Stimulated activated CD4-positive, alpha-beta T cell treated with anti-CD3 and anti-CD28 coated beads, Interleukin-15, amount 100 ng/mL, for 24 hours (primary cell): ENCODE measurements around the gene TBC1D1.

Source experiments
- DNase-seq: peaks from one replicate; pipeline ENCODE4 v3.0.0-alpha.2; 2020

The TBC1D1 gene, protein sequence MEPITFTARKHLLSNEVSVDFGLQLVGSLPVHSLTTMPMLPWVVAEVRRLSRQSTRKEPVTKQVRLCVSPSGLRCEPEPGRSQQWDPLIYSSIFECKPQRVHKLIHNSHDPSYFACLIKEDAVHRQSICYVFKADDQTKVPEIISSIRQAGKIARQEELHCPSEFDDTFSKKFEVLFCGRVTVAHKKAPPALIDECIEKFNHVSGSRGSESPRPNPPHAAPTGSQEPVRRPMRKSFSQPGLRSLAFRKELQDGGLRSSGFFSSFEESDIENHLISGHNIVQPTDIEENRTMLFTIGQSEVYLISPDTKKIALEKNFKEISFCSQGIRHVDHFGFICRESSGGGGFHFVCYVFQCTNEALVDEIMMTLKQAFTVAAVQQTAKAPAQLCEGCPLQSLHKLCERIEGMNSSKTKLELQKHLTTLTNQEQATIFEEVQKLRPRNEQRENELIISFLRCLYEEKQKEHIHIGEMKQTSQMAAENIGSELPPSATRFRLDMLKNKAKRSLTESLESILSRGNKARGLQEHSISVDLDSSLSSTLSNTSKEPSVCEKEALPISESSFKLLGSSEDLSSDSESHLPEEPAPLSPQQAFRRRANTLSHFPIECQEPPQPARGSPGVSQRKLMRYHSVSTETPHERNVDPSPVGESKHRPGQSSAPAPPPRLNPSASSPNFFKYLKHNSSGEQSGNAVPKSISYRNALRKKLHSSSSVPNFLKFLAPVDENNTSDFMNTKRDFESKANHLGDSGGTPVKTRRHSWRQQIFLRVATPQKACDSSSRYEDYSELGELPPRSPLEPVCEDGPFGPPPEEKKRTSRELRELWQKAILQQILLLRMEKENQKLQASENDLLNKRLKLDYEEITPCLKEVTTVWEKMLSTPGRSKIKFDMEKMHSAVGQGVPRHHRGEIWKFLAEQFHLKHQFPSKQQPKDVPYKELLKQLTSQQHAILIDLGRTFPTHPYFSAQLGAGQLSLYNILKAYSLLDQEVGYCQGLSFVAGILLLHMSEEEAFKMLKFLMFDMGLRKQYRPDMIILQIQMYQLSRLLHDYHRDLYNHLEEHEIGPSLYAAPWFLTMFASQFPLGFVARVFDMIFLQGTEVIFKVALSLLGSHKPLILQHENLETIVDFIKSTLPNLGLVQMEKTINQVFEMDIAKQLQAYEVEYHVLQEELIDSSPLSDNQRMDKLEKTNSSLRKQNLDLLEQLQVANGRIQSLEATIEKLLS (N-terminal part only)

DNA sequence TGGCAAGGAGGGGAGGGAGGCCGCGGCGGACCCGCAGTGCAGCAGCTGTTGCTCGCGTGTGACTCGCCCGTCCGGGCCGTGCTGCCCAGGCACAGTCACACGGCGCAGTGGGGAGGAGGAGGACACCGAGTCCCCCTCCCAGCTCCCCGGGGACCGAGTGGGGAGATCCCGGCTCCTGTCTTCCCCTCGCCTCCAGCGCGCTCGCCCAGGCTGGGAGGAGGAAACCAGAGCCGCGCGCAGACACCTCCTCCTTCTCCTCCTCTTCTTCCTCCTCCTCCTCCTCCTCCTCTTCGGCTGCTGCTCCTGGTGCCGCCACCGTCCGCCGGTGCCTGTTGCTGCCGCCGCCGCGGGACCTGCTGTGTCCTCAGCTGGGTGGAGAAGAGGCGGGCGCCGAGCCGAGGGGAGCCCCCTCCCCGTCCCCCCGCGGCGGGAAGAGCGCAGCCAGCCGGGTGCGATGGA is at the start of gene TBC1D1:
TBC1D1 (plus strand) TSS at position 284 of the 459 bp plus-strand sequence. CDS start 11,012 bp downstream, outside the sequence.
- peak; percentile 64 for DNase-seq

DNA sequence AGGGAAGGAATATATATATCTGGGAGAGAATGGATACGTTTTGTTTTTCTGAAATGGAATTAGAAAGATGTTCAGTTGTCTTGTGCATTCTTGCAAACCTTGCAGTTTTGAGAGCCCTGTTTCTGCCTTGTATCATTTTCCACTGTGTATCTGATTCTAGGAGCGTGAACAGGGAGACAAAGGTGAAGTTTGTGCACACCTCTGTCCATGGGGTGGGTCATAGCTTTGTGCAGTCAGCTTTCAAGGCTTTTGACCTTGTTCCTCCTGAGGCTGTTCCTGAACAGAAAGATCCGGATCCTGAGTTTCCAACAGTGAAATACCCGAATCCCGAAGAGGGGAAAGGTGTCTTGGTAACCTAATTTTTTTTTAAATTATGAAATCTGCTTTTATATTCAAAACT is 46.7 kb upstream of the TBC1D1 start:
- no peak for DNase-seq

DNA sequence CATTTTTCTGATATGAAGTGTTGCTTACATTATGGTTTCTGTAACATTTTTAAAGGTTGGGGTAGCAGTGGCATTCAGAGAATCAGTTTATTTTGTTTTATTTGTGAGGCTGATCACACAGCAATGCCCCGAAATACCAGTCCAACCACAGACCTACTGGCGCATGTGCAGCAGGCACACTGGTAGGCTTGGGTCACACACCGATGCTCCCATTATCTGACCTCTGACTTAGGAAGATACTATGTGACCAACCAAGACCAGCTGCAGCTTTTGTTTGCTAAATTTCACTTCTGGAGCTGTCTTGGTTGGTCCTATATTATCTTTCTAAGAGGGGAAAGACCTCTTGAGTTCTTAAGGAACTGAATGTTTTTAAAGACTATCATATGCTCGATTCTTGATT is 45.7 kb upstream of the TBC1D1 start:
- no peak for DNase-seq

DNA sequence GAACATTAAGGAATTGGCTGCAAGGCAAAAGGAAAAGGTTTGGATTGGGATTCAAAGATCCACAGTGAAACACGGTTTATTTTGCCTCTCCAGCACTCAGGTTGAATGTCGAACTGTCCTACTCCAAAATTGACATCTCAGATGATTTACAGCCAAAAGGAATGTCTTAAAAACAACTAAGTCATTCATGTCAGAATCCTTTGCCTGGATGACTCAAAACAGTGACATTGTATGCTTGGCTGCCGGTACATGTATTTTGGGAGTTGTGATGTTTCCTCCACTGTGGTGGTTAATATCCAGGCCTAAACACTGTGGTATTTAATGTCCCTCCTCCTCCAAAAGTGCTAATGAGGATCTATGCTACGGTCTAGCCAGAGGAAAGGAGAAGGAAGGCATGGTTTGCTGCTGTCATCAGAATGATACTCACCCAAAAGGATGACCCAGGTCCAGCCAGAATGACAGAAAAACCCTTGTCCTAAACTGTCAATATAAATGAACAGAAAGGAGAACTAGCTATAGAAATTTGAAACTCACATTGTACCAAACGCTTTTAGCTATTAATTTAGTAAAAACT is 43.5 kb upstream of the TBC1D1 start:
- no peak for DNase-seq

DNA sequence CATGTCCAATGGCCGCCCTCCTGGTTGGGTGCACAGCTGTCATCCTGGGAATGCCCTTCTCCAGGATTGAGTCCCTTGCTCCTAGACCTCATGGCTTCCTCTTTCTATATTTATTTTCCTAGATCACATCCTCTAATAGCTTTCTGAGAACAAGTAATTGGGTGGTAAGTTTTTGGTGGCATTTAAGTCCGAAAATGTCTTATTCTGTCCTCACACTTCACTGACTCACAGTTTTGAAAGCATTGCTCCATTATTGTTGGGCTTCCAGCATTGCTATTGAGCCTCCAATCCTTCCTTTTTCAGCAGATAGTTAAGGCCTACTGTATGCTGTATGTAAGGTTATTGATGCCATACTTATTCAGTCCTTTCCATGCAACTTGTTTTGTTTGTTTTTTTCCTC is 38.5 kb upstream of the TBC1D1 start:
- no peak for DNase-seq

DNA sequence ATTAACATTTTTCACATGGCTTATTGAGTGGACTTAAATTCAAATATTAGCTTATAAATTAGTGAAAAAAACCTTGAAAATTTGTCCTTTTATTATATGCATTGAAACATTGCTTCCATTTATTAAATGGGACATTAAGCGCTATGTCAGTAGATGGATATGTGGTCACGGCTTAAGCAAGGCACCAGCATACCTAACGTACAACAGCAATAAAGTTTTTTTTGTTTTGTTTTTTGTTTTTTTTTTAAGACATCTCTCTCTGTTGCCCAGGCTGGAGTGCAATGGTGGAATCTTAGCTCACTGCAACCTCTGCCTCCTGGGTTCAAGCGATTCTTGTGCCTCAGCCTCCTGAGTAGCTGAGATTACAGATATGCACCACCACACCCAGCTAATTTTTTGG is 32.8 kb upstream of the TBC1D1 start:
- no peak for DNase-seq

DNA sequence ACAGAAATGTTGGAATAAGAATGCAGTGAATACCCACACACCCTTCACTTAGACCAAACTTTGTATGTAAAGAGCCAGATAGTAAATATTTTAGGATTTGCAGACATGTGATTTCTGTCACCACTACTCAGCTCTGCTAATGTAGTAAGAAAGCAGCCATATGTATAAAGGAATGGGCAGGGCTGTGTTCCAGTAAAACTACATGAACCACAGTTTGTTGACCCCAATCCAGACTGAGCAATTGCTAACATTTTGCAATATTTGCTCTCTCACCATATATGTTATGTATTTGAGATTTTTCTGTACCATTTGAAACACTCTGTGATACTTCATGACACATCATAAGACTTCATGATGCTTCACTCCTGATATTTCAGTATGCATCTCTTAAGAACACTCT is 32.0 kb upstream of the TBC1D1 start:
- DNase-seq, result no peak

DNA sequence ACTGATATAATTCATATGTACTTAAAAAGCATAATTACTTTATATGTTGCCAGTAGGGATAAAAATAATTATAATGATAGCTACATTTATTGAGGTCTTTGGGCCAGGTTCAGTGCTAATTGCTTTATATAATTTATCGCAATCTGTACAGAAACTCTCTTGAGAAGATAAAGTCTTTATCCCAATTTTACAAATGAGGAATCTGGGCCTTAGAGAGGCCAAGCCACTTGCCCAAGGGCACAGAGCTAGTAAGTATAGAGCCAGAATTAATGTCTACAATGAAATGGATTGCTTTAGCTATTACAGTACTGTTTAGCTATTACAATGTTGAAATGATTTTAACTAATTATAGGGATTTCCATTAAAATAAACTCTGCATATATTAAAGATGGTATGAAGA is 30.6 kb upstream of the TBC1D1 start:
- DNase-seq, result no peak

DNA sequence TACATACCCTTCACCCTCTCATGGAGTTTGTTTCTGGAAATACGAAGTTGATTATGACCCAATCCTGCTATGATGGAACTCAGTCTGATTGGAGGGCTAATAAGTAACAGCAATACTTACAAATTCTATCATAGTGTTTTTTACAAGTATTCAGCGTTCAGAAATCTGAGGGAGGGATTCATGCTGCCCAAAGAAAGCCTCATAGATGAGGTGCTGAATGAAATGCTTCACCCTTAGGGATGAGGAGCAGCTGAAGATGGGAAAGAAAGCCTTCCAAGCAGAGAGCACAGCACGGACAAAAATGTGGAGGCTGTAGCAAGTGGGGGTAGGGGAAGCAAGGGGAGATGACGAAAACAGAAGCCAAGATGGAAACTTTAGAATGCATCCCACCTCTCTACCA is 27.9 kb upstream of the TBC1D1 start:
- DNase-seq, result no peak

DNA sequence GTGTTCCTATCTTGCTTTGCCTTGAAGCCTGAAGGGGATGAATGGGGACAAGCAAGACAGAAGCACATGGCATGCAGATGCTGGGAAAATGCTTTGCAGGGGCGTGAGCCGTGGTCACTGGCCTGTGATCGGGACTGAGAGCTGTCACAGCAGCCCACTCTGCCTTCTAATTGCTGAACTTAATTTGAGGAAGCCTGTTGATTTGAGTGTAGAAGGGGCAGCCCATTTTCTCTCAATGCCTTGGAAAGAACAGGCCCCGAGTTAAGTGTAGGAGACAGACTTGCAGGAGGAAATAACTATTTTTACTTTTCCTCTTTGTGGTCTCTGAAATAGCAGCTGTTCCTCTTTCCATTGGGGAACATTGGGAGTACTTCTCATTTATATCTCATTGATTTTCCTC is 26.1 kb upstream of the TBC1D1 start:
- DNase-seq, result no peak

DNA sequence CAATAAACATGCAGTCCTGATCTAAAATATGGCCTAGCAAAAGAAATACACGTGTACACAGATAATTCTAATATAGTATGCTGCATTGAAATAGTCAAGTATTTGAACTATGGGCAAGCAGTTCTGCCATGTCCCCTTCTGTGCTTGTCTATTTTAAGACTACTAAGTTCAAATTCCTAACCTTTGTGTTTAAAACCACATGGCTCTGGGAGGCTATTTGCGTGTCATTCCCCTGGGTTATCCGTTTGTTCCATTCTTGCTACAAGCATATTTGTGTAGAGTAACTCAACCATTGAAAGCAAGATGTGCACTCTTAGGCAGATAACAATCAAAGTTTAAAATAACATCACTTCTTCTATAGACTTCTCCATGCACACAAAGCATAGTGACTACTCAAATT is 25.4 kb upstream of the TBC1D1 start:
- no peak for DNase-seq

DNA sequence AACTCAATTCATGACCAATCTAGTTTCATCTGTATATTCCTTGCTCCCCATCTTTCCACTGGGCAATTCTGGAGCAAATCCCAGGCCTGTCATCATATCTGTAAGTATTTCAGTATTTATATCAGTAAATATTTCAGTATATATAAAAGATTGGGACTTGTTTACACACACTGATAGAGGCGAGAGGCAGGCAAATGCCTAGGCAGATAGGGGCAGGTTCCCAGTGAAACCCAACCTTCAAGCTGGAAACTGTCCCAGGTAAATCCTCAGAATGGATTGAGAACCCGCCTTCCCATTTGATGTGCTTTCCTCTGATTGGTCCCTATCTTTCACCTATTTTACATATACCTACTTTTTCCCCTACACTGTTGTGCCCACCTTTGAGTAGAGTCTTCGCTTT is 23.8 kb upstream of the TBC1D1 start:
- no peak for DNase-seq

DNA sequence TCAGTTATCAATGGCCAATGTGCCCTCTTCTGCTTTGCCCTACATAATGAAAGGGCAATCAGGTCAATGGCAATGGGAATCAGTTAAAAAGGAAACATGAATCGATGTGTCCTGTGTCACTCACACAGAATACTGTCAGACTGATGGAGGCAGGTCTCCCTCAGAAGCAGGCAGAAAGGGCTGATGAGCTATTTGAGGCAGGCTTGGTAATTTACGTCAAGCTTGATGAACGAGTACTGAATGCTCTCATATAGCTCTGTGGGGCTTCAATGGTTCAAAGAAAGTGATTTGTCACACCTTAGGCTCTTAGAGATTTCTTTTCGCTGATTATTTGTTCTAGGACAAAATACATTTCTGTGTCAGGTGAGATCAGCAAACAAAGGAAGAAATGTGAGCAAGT is 22.6 kb upstream of the TBC1D1 start:
- DNase-seq, result no peak

DNA sequence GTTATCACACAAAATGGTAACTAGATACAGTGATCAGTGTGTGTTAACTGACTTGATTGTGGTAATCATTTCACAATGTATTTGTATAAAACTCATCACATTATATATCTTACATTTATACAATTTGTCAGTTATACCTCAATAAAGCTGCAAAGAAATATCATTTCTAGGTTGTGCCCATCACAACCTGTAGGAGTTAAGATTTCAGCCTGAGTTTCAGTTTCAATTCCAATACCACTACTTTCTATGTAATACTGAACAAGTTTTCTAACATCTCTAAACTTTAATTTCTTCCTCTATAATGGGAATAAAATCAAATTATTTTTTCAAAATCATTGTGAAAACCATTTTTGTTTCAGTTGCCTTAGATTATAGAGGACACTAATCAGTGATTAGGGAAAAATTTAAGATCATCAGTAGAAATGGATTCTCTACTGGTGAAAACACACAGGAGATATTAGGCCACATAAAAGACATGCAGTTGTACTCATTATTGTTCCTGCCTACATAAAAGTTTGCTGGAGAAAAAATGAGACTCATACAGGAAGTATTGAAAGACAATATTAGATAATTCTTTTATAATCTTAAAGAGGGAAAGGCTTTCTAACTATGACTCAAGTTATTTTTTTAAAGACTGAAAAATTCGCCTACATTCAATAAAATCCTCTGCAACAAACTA is 18.4 kb upstream of the TBC1D1 start:
- DNase-seq, result no peak

DNA sequence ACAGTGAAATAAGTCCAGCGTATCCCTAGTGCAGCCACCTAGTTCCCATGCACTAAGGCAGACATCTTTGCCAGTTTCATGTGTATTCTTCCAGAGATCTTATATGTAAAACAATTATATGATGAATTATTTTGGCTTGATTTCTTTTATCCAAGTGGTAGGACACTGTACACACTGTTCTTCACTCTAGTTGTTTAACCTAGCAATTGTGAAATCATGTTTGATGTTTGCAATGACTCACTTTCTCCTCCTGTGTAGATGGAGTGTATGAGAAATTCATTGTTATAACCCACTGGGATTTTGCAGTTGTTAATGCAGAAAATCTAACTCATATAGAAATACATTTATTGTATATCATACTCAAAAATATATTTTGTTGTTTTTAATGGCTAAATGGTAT is 17.5 kb upstream of the TBC1D1 start:
- no peak for DNase-seq

DNA sequence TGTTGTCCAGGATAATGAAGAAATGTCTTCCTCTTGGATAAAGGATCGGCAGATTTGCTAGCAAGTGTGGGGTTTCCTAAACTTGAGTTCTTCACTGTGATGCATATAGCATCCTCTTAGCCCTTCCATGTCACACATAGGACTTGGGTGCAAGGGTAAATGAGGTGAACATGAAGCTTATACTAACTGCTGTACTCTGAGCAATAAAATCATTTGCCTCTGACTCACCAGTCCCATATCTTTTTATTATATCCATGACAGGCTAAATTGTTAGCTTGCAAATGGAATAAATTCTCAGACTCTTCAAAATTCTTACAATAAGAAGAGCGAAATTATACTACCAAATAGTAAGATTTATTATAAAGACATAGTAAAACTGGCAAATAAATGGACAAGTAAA is 14.7 kb upstream of the TBC1D1 start:
- DNase-seq, result no peak

DNA sequence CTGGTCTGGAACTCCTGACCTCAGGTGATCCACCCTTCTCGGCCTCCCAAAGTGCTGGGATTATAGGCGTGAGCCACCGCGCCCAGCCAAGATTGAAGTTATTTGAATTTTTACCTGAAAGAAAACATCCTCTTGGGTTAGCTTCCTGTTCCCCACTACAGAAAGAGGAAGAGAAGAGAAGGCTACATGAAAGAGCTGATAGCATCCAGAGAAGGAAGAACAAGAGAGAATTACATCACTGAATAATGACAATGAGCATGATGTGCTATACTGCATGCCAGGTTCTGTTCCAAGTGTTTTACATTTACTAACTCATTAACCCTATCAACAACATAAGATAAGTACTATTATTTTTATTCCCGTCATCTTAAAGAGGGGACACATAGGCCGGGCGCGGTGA is 11.5 kb upstream of the TBC1D1 start:
- DNase-seq, result no peak

DNA sequence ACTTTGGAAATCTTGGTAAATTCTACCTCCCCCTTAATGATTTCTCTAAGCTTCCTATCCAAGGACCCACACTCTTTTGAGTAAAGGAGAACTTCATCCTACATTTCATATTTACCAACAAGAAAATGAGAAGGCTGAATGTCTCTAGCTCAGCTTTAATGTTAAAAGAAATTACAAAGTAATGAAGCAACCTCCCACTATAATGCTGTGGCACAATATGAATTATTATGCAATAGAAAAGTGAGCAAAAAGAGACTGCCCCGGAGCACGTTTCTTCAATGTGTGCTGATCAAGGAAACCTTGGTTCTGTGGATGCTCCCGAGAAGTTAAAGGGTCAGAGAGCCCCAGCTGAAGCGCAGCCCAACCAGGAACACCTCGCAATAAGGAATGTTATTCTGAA is 9.1 kb upstream of the TBC1D1 start:
- no peak for DNase-seq

DNA sequence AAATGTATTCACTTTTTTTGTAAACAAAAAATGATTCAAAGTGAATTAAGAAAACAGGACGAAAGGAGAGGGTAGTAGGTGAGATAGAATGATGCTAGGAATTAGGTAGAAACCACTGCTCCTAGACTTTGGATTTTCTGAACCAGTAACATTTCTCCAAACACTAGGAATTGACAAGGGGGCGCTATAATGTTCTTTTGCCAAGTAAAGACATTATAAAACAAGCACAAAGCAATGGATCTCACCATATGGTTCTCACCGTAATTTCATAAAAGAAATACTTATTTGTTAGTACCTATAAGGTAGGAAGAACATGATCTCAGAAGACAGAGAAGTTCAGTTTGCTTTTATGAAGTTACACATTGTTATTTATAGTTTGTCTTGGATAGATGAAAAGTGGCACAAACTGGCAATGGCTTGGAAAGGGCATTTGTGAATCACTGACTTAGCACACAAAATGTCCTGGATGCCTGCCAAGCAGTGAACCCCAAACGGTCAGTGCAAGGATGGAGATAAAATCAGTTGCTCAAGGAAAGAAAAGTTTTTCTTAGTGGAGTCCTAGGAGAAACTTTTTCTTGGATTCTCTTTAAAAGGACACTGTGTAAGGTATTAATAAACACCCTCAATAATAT is 8.1 kb upstream of the TBC1D1 start:
- DNase-seq, result no peak

DNA sequence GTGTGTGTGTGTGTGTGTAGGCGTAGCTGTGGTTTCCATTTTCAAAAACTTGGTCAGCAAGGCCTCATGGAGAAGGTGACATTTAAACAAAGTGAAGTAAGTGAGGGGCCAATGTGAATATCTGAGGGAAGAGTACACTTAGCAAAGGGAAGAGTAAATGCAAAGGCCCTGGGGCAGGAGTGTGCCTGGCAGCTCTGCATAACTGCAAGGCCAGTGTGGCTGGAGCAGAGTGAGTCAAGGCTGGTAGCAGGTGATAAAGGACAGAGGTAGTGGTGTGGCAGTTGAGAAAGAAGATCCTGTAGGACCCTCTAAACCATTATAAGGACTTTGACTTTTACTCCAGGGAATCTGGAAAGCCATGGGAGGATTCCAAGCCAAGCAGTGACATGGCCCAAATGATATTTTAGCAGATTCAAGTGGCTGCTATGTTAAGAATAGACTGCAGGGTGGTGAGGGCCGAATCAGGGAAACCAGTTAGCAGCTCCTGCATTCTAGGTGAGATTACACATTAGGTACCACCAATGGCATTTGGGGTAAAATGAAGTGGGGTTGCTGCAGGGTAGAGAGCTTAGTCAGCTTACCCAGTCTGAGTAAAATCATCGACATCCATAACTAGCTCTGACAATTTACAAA is 5.9 kb upstream of the TBC1D1 start:
- DNase-seq, result no peak

DNA sequence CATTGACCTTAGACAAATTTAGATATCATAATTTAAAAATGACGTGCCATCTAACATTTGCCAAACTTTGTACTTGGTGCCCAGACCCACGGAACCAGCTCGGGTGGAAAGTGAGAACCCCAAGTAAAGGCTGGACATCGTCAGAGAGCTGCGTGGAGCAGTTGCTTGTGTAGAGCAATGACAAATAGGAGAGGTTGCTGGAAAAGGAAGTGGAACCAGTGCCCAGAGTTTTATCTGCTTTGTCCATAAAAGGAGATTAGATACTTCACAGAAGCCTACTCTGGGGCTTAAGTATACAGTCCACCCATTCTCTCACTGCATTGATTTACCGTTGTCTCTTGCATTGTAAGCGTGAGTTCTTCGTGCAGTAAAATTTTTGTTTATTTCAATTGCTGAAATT is 5.4 kb upstream of the TBC1D1 start:
- DNase-seq, result no peak
